Gastrocnemius medialis (tissue), 4 donors: ENCODE data around the gene PEAK1. TPM values are rescaled to one million over a fixed set of nuclear protein-coding genes. Genes with fewer than 3 reads are reported as not detected.

Experiments used
- ATAC-seq, 2 donors: fragments of 150-250 bp; one replicate each; pipeline ENCODE4 v1.9.1; 2016
- DNase-seq, 2 donors: peaks; one replicate each; pipeline ENCODE4 v3.0.0-alpha.2; 2019
- H3K27ac ChIP-seq, 4 donors: fragments of 200-600 bp; sonication (generic); 1 replicate in 1 of 4; 2 replicates in 3 of 4; pipeline ENCODE4 v1.5.1; 2016 to 2018; ENCODE audit warnings: mild to moderate bottlenecking in 2 of 4, moderate library complexity in 1 of 4
- H3K27me3 ChIP-seq, 3 donors: fragments of 200-600 bp; sonication (generic) in 2 of 3; 1 replicate in 1 of 3; 2 replicates in 2 of 3; pipeline versions ENCODE4 v1.5.1 to v1.6.0; 2016 to 2019; ENCODE audit warnings: mild to moderate bottlenecking in 1 of 3, moderate library complexity in 1 of 3
- H3K36me3 ChIP-seq, 2 donors: fragments of 200-600 bp; sonication (generic) in 1 of 2; one replicate each; pipeline ENCODE4 v1.5.1; 2017 to 2018
- H3K4me1 ChIP-seq, 2 donors: fragments of 200-600 bp; sonication (generic) in 1 of 2; one replicate each; pipeline ENCODE4 v1.5.1; 2016 to 2017; ENCODE audit warnings: mild to moderate bottlenecking in 2 of 2
- H3K4me3 ChIP-seq, 4 donors: fragments of 200-600 bp; sonication (generic) in 3 of 4; 1 replicate in 1 of 4; 2 replicates in 3 of 4; pipeline ENCODE4 v1.5.1; 2016 to 2019; ENCODE audit warnings: mild to moderate bottlenecking in 2 of 4
- H3K9me3 ChIP-seq, 3 donors: fragments of 200-600 bp; sonication (generic) in 2 of 3; 1 replicate in 1 of 3; 2 replicates in 2 of 3; pipeline ENCODE4 v1.5.1; 2016 to 2019
- CTCF ChIP-seq, 5 experiments: fragments of 450-650 bp in 3 of 5; fragments of 200-600 bp in 2 of 5; sonication (generic) in 2 of 5; IDR thresholded peaks in 4 of 5; conservative IDR thresholded peaks in 1 of 5; 1 replicate in 4 of 5; 2 replicates in 1 of 5; pipeline ENCODE4 v1.5.1; 2016 to 2019; ENCODE audit warnings: antibody characterized with exemption in 5 of 5, mild to moderate bottlenecking in 3 of 5, moderate library complexity in 3 of 5
- POLR2A ChIP-seq, 2 donors: fragments of 450-650 bp; IDR thresholded peaks; one replicate each; pipeline ENCODE4 v1.6.1; 2017; ENCODE audit warnings: antibody characterized with exemption in 2 of 2, mild to moderate bottlenecking in 2 of 2, moderate library complexity in 2 of 2
- in situ Hi-C, 4 donors: fragments of 200-750 bp; cut with MboI; loops; one replicate each; pipeline versions ENCODE4 v1.15.0 to v1.8.0; 2017; ENCODE audit warnings: low sequenced_read_pairs in 4 of 4
- intact Hi-C: fragments of 100-400 bp; cut with DNase I; formaldehyde crosslinking; loops from one replicate; pipeline ENCODE4 v1.15.1; 2023; ENCODE audit warnings: low total_unique reads
- total RNA-seq, 4 donors: library from RNA; depleted of rRNA; stranded (reverse); fragments of >200 nt; gene quantifications; one replicate each; pipeline versions ENCODE4 v1.1.0 to v1.2.3, GENCODE V29; 2016

PEAK1 gene
- total RNA-seq, 4 donors from 2014 or later: 17.8 to 21.9 (median 20.8) TPM

DNA sequence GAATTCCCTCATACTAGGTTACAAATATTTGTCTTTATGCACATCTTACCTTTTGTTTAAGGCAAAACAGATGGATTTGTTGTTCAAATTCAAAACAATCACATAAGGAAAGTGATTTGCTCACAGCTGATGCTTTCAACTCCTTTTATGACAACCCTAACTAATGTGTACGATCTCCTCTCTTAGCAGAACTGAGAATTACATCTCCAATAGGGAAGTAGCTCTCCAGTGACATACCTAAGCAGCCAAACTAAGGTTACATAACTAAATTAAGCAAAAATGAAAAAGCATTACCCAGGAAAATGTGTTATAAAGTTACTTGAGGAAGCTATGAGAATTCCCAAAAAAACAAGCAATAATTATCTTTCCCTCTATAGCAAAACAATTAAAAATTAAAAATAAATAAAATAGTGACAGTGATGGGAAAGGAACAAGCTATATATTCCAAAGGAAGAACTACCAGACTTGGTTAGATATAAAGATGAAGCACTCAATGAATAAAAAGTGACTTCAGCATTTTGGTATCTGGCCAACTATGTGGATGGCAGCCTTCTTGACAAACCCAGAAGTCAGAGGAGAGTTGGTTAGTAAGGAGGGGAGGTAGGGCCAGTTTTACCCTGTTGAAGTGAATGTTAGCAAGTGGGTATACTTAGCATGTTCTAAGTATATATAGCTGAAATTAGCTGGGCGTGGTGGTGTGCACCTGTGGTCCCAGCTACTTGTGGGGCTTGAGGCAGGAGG is 32.4 kb downstream of the PEAK1 start:
- ATAC-seq (no peak), DNase-seq (no peak)
- in situ Hi-C loops (no loop called here), intact Hi-C loops (no loop called here)
- Histone ChIP-seq H3K27me3 (no peaks in the 10 kb centered on the region), H3K27ac (no peak overlapping the region), H3K4me3 (no peak overlapping the region), H3K9me3 (no peaks in the 10 kb centered on the region), H3K36me3 (no peaks in the 10 kb centered on the region), H3K4me1 (peaks cover 55 to 81% of the 10 kb centered on the region in 2 donors)
- TF ChIP-seq CTCF (IDR thresholded peaks at IDR 0.05 in 4 of 5, conservative IDR thresholded peaks at IDR 0.05 in 1 of 5): no peak
- TF ChIP-seq POLR2A (IDR thresholded peaks at IDR 0.05): no peak

GRCh38 chr15:77386626-77387025 is 33.3 kb downstream of the PEAK1 start:
- H3K9me3 ChIP-seq: no peaks in the 10 kb centered on the region

GRCh38 chr15:77384589-77385359 is 35.1 kb downstream of the PEAK1 start:
- DNase-seq (no peak), ATAC-seq (no peak)
- no peak overlapping the region for H3K27ac ChIP-seq
- in situ Hi-C loops (no loop called here), intact Hi-C loops (no loop called here)
- peaks cover 40 to 60% of the 10 kb centered on the region in 2 donors for H3K4me1 ChIP-seq
- H3K36me3 ChIP-seq: no peaks in the 10 kb centered on the region
- H3K4me3 ChIP-seq: no peak overlapping the region
- no peaks in the 10 kb centered on the region for H3K9me3 ChIP-seq
- TF ChIP-seq CTCF (IDR thresholded peaks at IDR 0.05 in 4 of 5, conservative IDR thresholded peaks at IDR 0.05 in 1 of 5) (no peak), POLR2A (IDR thresholded peaks at IDR 0.05) (no peak)
- H3K27me3 ChIP-seq: no peaks in the 10 kb centered on the region

More at GRCh38 chr15:77386626-77387025, 33.3 kb downstream of the PEAK1 start:
- H3K4me3 ChIP-seq: no peak overlapping the region
- DNase-seq (no peak), ATAC-seq (no peak)
- in situ Hi-C loops: no loop called here
- peaks cover 50 to 77% of the 10 kb centered on the region in 2 donors for H3K4me1 ChIP-seq
- H3K27ac ChIP-seq: no peak overlapping the region
- TF ChIP-seq POLR2A (IDR thresholded peaks at IDR 0.05): no peak
- TF ChIP-seq CTCF (IDR thresholded peaks at IDR 0.05 in 4 of 5, conservative IDR thresholded peaks at IDR 0.05 in 1 of 5): no peak
- H3K27me3 ChIP-seq: no peaks in the 10 kb centered on the region
- no peaks in the 10 kb centered on the region for H3K36me3 ChIP-seq
- intact Hi-C loops: no loop called here

DNA sequence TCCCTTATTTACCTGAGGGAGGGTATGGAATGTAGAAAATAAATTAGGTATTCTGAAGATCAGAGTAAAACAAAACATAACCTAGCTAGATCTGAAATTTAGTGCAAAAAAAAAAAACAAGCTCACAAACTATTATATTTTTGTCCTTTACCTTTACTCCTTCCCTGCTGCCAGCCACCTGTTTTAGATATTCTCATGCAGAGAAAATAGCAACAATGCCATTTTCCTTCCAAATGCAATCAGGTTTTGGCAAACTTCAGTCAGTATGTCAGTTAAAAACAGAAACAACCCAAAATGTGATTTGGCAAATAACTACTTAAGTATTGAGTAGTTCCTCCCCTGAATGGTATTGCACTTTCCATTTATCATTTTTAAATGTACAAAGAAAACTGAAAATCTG is 35.8 kb downstream of the PEAK1 start:
- Histone ChIP-seq H3K9me3 (no peaks in the 10 kb centered on the region), H3K4me1 (peaks cover 40 to 53% of the 10 kb centered on the region in 2 donors), H3K36me3 (no peaks in the 10 kb centered on the region), H3K27me3 (no peaks in the 10 kb centered on the region), H3K27ac (no peak overlapping the region), H3K4me3 (no peak overlapping the region)
- intact Hi-C loops (no loop called here), in situ Hi-C loops (no loop called here)
- no peak for ATAC-seq
- DNase-seq: no peak
- TF ChIP-seq POLR2A (IDR thresholded peaks at IDR 0.05) (no peak), CTCF (IDR thresholded peaks at IDR 0.05 in 4 of 5, conservative IDR thresholded peaks at IDR 0.05 in 1 of 5) (no peak)
